Measurements from ENCODE around the gene MPPED1. TPM values are rescaled to one million over a fixed set of nuclear protein-coding genes. Genes with fewer than 3 reads are reported as not detected.

MPPED1 gene
- total RNA-seq, 2 donors from 2014 or later = not detected

DNA sequence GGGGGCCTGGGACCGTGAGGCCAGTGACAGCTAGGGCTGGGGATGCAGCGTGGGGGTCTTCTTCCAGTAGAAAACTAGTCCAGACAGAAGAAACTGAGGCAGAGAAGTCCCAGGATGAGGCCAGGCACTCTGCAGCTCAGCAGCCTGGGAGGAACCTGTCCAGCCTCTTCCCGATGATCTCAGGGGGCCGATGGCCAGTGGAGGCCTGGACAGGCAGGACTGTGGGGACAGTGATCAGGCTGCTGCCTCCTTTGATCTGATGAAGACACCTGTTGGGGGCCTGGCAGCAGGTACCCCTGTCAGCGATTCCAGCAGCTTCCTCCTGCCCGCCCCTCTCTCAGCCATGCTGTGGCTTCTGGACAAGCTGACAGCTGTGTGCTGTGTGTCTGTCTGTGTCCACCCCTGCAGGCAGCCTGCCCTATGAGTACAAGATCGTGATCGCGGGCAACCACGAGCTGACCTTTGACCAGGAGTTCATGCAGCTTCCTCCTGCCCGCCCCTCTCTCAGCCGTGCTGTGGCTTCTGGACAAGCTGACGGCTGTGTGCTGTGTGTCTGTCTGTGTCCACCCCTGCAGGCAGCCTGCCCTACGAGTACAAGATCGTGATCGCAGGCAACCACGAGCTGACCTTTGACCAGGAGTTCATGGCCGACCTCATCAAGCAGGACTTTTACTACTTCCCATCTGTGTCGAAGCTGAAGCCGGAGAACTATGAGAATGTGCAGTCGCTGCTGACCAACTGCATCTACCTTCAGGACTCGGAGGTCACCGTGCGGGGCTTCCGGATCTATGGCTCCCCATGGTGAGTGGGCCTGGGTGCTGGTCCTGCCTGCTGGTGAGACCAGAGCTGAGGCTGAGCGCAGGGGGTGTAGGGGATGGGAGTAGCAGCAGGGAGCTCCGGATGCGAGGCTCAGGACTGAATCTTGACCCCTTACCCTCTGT lies 62.6 kb downstream of the MPPED1 start:
- TF ChIP-seq POLR2A (IDR thresholded peaks at IDR 0.05) = no peak
- TF ChIP-seq, protein P1, sequence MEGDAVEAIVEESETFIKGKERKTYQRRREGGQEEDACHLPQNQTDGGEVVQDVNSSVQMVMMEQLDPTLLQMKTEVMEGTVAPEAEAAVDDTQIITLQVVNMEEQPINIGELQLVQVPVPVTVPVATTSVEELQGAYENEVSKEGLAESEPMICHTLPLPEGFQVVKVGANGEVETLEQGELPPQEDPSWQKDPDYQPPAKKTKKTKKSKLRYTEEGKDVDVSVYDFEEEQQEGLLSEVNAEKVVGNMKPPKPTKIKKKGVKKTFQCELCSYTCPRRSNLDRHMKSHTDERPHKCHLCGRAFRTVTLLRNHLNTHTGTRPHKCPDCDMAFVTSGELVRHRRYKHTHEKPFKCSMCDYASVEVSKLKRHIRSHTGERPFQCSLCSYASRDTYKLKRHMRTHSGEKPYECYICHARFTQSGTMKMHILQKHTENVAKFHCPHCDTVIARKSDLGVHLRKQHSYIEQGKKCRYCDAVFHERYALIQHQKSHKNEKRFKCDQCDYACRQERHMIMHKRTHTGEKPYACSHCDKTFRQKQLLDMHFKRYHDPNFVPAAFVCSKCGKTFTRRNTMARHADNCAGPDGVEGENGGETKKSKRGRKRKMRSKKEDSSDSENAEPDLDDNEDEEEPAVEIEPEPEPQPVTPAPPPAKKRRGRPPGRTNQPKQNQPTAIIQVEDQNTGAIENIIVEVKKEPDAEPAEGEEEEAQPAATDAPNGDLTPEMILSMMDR (IDR thresholded peaks at IDR 0.05) = no peak
- no peak overlapping the region for H3K27ac ChIP-seq
- ATAC-seq (no peak), DNase-seq (no peak)
- intact Hi-C loops (cut with DNase I) = no loop called here
- no peak overlapping the region for H3K4me3 ChIP-seq
- H3K27me3 ChIP-seq = no peaks in the 10 kb centered on the region
- 43 to 73% methylated on average over 2 to 28 of the region's 28 CpGs for WGBS, 2 donors
- H3K9me3 ChIP-seq = no peaks in the 10 kb centered on the region
- H3K4me1 ChIP-seq = no peaks in the 10 kb centered on the region
- no peaks in the 10 kb centered on the region for H3K36me3 ChIP-seq (replicated peaks in 1 of 2; ENCODE audit: insufficient read depth in 1 of 2, low read depth in 2 of 2)

DNA sequence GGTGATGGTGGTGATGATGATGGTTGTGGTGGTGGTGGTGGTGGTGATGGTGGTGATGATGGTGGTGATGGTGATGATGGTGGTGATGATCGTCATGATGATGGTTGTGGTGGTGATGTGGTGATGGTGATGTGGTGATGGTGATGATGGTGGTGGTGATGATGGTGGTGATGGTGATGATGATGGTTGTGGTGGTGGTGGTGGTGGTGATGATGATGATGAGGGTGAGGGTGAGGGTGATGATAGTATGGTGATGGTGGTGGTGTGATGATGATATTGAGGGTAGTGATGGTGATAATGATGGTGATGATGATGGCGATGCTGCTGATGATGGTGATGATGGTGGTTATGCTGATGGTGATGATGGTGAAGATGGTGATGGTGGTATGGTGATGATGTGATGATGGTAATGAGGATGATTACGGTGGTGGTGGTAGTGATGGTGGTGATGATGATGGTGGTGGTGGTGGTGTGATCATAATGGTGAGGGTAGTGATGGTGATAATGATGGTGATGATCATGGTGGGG lies 63.8 kb downstream of the MPPED1 start:
- H3K4me3 ChIP-seq = no peak overlapping the region
- intact Hi-C loops (cut with DNase I) = no loop called here
- ATAC-seq = no peak

DNA sequence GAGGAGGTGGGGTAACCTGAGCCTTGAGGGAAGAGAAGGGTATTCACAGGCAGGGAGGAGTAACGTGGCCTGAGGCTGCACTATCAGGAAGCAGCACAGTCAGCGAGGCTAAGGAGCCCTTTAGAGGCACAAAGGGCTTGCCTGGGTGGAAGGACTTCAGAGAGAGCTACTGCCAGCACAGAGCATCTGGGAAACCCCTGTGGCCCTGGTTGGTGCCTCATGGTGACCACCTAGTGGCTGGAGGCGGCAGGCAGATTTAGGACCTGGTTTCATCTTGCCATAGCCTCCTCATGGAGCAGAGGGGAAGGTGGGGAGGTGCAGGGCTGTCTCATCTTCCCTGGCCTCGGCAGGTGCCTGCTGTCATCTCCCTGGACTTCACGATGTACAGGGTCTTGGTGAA lies 64.5 kb downstream of the MPPED1 start:
- no peak overlapping the region for H3K27ac ChIP-seq
- no peaks in the 10 kb centered on the region for H3K9me3 ChIP-seq
- no peak overlapping the region for H3K4me3 ChIP-seq
- H3K4me1 ChIP-seq = no peaks in the 10 kb centered on the region
- intact Hi-C loops (cut with DNase I) = no loop called here
- DNase-seq (no peak), ATAC-seq (no peak)
- H3K27me3 ChIP-seq = no peaks in the 10 kb centered on the region
- no peaks in the 10 kb centered on the region for H3K36me3 ChIP-seq (replicated peaks in 1 of 2; ENCODE audit: insufficient read depth in 1 of 2, low read depth in 2 of 2)
- TF ChIP-seq POLR2A (IDR thresholded peaks at IDR 0.05) = no peak
- TF ChIP-seq, protein P1 (IDR thresholded peaks at IDR 0.05) = no peak
- 36 to 41% methylated on average over 3 to 5 of the region's 5 CpGs for WGBS, 2 donors

More for the DNA sequence above, 63.8 kb downstream of the MPPED1 start:
- no peaks in the 10 kb centered on the region for H3K36me3 ChIP-seq (replicated peaks in 1 of 2; ENCODE audit: insufficient read depth in 1 of 2, low read depth in 2 of 2)
- H3K27ac ChIP-seq = no peak overlapping the region
- no peak for DNase-seq
- no peaks in the 10 kb centered on the region for H3K4me1 ChIP-seq
- 85 to 87% methylated on average over 3 of the region's 3 CpGs for WGBS, 2 donors
- no peaks in the 10 kb centered on the region for H3K9me3 ChIP-seq
- TF ChIP-seq, protein P1 (IDR thresholded peaks at IDR 0.05) = no peak
- TF ChIP-seq POLR2A (IDR thresholded peaks at IDR 0.05) = no peak
- no peaks in the 10 kb centered on the region for H3K27me3 ChIP-seq

DNA sequence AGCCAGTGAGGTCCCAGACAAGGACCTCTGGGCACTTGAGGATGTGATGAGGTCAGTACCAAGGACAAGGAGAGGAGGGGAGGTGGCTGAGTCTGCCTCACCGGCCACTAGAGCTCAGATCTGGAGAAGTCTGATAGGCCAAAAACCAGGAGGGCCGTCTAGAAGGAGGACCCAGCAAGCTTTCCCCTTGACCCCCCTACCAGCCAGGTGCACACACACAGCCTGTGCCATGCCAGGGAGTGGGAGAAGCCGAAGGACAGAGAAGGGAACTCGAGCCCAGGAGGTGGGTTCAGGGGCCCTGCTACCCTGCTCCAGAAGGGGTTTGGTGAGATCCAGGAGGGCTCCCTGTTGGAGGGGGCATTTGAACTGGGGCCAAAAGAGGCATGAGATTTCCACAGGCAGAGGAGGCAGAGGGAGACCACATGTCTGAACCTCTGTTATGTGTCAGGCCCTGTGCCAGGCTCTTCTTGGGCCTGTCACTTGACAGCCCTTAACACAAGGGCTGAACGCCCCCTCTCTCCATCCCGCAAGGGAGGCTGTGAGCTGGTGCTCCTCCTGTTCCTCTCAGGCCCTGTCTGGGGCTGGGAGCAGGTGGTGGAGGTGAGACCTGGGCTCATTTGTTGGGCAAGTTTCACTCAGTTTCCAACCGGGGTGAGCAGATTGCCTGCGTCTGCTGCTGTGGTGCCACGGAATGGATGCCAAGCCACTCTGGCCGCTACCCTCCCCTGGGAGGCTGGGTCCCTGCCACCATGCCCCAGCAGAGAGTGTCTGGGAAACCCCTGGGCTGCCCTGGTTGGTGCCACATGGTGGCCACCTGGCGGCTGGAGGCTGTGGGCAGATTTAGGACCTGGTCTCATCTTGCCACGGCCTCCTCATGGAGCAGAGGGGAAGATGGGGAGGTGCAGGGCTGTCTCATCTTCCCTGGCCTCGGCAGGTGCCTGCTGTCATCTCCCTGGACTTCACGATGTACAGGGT lies 65.2 kb downstream of the MPPED1 start:
- intact Hi-C loops (cut with DNase I) = no loop called here
- no peak for TF ChIP-seq POLR2A (IDR thresholded peaks at IDR 0.05)
- TF ChIP-seq, protein P1 (IDR thresholded peaks at IDR 0.05) = no peak
- Histone ChIP-seq H3K4me3 (no peak overlapping the region), H3K27ac (no peak overlapping the region), H3K36me3 (replicated peaks in 1 of 2; ENCODE audit: insufficient read depth in 1 of 2, low read depth in 2 of 2) (no peaks in the 10 kb centered on the region), H3K27me3 (no peaks in the 10 kb centered on the region), H3K4me1 (no peaks in the 10 kb centered on the region), H3K9me3 (no peaks in the 10 kb centered on the region)
- ATAC-seq = no peak
- WGBS, 2 donors = 62 to 70% methylated on average over 8 to 14 of the region's 14 CpGs
- DNase-seq = no peak

All from body of pancreas (tissue), 4 donors.